NK-92 (cell line): ENCODE measurements around the gene SUFU.
"Not testable (repeated sequence)": the region's sequence is repeated elsewhere in the genome, so short reads cannot be mapped to it uniquely, and the experiment has no call there.

ENCODE experiments used
- DNase-seq: peaks from one replicate; lab custom pipeline; 2025; ENCODE audit not compliant: unreplicated experiment; lab: John Stamatoyannopoulos, UW

The SUFU gene

DNA sequence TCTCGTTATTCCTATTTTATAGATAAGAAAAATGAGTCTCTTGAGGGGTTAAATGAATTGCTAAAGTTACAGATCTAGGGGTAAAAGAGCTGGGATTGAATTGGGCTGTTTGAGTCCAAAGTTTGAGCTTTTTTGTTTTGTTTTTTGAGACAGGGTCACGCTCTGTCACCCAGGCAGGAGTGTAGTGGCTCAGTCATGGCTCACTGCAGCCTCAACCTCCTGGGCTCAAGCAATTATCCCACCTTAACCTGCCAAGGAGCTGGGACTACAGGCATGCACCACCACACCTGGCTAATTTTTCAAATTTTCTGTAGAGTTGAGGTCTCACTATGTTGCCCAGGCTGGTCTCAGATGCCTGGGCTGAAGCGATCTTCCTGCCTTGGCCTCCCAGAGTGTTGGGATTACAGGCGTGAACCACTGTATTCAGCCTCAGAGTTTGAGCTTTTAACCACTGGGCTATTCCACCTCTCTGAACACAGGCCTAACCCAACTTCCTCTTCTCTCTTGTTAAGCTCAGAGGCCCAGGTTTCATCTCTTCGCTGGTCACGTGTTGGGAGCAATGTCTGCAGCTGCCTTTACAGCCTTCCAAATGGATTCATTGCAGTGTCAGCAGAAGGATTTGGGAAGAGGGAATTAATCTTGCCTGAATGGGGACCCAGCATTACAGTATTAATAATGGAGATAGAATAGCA is 8.0 kb downstream of the SUFU start:
- no peak for DNase-seq

- DNase-seq = no peak
Measured at GRCh38 chr10:102514487-102515311, 10.9 kb downstream of the SUFU start.

DNA sequence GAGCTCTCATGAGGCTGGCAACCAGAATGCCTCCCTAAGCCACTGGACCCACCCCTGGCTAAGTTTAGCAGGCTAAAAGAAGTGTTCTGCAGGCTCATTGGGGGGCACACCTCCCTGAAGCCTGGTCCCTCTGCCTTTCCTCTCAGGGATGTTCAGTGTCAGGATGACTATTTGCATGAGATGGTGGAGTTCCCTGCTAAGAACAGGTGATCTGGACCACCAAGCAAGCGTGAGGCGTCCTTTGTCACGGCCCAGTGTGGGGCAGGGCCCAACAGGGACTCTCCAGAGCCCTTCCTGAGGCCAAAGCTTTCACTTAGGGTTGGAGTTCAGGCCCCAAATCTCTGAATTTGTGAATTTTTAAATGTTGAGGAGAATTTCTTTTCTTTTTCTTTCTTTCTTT is 12.0 kb downstream of the SUFU start:
- DNase-seq = no peak

- no peak for DNase-seq
Measured at GRCh38 chr10:102517553-102517952, 13.8 kb downstream of the SUFU start.

GRCh38 chr10:102519246-102519825 is 15.6 kb downstream of the SUFU start:
- no peak for DNase-seq

GRCh38 chr10:102522874-102523249 is 19.1 kb downstream of the SUFU start:
- no peak for DNase-seq

DNA sequence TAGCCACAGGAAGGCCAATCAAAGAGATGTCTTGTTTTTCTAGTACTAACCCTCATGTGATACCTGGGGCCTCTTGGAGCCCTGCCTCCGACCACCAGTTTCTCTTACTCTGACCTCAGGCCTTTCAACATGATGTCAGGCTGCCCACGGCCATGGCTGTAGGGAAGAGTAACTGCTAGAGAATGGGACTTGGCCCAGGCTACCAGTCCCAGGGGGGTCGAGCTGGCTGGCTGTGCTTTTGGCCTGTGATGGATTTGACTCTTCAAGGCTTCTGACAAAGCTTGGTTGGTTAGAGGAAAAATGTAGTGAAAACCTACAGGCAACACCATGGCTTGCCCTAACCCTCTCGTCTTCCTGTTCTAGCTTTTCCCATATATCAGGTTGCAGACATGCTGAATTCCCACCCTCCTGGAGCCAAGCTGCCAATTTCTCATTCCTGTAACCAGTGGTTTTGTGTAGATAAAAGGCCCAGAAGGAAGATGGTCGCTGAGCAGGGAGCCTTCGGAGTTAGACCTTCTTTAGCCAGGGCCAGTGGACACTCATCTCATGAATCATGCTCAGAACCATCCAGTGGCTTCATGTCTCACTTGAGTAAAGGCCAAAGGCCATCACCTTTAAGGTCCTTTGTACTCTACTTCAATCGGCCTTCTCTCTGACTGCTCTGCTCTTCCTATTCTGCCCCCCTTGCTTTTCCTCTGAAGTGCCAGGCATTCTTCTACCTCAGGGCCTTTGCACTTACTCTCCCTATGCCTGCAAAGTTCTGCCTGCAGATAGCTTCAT is 19.7 kb downstream of the SUFU start:
- DNase-seq = no peak

DNA sequence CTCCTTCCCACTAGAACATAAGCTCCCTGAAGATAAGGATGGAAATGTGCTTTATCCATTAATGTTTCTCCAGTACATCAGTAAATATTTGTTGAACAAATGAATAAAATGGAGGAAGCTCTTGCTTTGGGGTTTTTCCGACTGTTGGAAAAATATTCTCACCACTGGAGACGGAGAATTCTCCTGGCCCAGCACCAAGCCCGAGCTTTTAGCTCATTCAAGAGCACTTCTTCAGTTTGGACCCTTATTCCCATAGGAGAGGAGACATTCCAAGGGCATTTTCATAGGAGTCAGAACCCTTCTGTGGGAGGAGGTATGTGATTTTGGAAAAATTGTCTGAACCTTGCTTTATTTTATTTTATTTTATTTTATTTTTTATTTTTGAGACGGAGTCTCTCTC is 21.0 kb downstream of the SUFU start:
- no peak for DNase-seq

- DNase-seq = no peak
Measured at GRCh38 chr10:102527546-102527945, 23.8 kb downstream of the SUFU start.

DNA sequence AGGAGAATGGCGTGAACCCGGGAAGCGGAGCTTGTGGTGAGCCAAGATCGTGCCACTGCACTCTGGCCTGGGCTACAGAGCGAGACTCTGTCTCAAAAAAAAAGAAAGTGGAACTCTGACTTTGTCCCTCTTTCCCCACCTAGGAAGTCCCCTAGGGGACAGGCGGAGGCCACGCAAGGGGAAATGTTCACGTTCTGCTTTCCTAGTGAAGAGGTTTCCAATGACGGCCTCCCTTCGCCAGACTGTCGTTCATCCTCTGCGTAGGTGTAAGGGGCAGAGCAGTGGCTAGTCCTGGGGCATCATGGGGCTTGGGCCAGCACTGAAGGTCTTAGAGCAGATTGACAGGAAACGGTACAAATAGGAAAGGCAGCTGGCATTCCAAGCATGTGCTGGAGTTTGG is 30.6 kb downstream of the SUFU start:
- DNase-seq = no peak

GRCh38 chr10:102534966-102535365 is 31.2 kb downstream of the SUFU start:
- DNase-seq = not testable (repeated sequence)

DNA sequence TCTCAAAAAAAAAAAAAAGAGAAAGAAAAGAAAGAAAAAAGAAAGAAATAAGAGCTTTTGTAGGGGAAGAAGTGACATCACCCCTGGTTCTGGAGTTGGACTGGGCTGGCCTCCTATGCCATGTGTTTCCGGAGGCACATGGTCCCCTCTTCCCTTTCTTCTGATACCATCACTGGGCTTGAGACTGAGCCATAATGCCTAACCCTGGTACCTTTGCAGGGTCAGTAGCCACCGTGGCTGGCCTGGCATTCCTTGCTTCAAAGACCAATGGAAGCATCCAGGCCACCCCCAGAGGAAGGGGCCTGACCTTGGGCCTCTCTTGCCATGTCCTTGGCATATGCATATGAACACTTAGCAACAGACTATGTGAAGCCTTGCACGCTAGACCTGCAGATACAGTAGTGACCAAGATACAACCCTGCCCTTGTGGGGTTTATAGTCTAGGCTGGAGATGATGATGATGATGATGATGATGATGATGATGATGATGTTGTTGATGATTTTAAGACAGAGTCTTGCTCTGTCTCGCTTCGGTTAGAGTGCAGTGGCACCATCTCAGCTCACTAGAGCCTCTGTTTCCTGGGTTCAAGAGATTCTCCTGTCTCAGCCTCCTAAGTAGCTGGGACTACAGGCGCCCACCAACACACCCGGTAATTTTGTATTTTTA is 31.8 kb downstream of the SUFU start:
- no peak for DNase-seq

DNA sequence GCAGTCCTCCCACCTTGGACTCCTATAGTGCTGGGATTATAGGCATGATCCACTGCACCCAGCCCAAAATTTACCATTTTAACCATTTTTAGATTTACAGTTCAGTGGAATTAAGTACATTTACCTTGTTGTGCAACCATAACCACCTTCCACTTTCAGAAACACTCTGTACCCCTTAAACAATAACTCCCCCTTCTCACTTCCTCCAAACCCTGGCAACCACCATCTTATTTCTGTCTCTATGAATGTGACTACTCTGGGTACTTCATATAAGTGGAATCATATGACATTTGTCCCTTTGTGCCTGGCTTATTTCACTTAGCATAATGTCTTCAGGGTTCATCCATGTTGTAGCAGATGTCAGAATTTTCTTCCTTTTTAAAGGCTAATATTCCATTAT is 33.6 kb downstream of the SUFU start:
- no peak for DNase-seq

GRCh38 chr10:102537948-102538347 is 34.2 kb downstream of the SUFU start:
- no peak for DNase-seq

GRCh38 chr10:102538811-102539210 is 35.0 kb downstream of the SUFU start:
- DNase-seq = no peak

GRCh38 chr10:102540023-102540422 is 36.3 kb downstream of the SUFU start:
- DNase-seq = no peak

DNA sequence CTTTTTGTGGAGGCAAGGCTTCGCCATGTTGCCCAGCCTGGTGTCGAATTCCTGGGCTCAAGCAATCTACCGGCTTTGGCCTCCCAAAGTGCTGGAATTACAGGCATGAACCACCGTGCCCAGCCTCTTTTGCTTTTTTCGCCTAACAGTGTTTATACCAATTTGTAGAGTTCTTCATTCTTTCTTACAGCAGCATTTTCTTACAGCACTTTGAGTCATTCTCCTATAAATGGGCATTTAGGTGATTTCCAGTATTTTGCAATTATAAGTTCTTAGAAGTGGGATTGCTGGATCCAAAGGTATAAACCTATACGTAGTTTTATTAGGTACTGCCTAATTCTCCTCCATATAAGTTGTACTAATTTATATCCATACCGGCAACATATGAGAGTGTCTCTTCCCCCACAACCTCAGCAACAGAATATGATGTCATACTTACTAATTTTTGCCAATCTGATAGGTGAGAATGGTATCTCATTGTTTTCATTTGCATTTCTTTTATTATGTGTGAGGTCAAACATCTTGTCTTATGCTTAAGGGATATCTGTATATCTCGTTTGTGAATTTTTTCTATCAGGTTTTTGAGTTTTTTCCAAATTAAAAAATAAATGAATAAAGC is 39.1 kb downstream of the SUFU start:
- DNase-seq = no peak

DNA sequence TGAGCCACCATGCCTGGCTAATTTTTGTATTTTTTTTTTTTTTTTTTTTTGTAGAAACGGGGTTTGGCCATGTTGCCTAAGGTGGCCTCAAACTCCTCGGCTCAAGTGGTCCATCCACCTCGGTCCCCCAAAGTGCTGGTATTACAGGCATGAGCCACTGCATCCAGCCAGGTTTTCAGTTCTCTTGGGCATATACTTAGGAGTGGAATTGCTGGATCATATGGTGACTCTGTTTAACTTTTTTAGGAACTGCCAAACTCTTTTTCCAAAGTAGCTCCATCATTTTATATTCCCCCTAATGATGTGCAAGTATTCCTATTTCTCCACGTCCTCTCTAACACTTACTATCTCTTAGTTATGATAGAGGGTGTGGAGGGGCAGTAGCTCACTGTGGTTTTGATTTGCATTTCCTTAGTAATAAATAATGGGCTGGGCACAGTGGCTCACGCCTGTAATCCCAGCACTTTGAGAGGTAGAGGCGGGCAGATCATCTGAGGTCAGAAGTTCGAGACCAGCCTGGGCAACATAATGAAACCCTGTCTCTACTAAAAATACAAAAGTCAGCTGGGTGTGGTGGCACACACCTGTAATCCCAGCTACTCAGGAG is 41.6 kb downstream of the SUFU start:
- no peak for DNase-seq

DNA sequence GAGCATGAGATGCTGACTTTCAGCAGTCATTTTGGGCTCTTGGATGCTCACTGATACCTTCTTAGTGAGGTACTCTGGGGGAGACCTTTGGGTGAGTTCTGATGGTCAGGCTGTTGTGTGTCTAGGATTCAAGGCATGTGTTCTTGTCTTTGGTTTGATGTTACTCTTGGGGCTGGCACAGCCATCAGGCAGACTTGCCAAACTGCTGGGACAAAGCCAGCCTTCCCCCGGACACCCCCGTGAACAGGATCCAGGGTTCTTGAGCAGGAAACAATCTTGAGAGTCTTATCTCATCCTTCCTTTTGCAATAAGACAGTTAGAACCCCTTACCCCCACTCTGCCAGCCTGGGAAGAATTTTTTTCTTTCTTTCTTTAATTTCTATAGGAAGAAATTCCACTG is 42.2 kb downstream of the SUFU start:
- no peak for DNase-seq
